ENCODE measurements around the gene CMSS1.

Gene CMSS1

GRCh38 chr3:100120012-100120411 is 302.4 kb downstream of the CMSS1 start:
- no peak for DNase-seq

GRCh38 chr3:100120693-100121092 is 303.0 kb downstream of the CMSS1 start:
- DNase-seq, result no peak

GRCh38 chr3:100122321-100122720 is 304.7 kb downstream of the CMSS1 start:
- DNase-seq, result no peak

- no peak for DNase-seq
These were observed 305.4 kb downstream of the CMSS1 start for GRCh38 chr3:100123112-100123511.

GRCh38 chr3:100124201-100124761 is 306.6 kb downstream of the CMSS1 start:
- no peak for DNase-seq

- DNase-seq, result no peak
These were observed 307.7 kb downstream of the CMSS1 start for GRCh38 chr3:100125161-100125938.

- no peak for DNase-seq
These were observed 310.1 kb downstream of the CMSS1 start for GRCh38 chr3:100127792-100128191.

- no peak for DNase-seq
These were observed 310.9 kb downstream of the CMSS1 start for GRCh38 chr3:100128565-100128964.

GRCh38 chr3:100129941-100130340 is 312.3 kb downstream of the CMSS1 start:
- DNase-seq, result no peak

GRCh38 chr3:100131241-100131640 is 313.6 kb downstream of the CMSS1 start:
- DNase-seq, result no peak

GRCh38 chr3:100136921-100137320 is 319.3 kb downstream of the CMSS1 start:
- DNase-seq, result no peak

GRCh38 chr3:100140976-100141375 is 323.3 kb downstream of the CMSS1 start:
- no peak for DNase-seq

- DNase-seq, result no peak
These were observed 323.9 kb downstream of the CMSS1 start for GRCh38 chr3:100141586-100141985.

- DNase-seq, result no peak
These were observed 326.7 kb downstream of the CMSS1 start for GRCh38 chr3:100144255-100144866.

- DNase-seq, result no peak
These were observed 331.5 kb downstream of the CMSS1 start for GRCh38 chr3:100149130-100149529.

GRCh38 chr3:100149713-100150415 is 332.2 kb downstream of the CMSS1 start:
- no peak for DNase-seq

- DNase-seq, result no peak
These were observed 332.8 kb downstream of the CMSS1 start for GRCh38 chr3:100150473-100150872.

GRCh38 chr3:100151024-100151707 is 333.5 kb downstream of the CMSS1 start:
- no peak for DNase-seq

- DNase-seq, result no peak
These were observed 336.5 kb downstream of the CMSS1 start for GRCh38 chr3:100154171-100154570.

- DNase-seq, result no peak
These were observed 337.5 kb downstream of the CMSS1 start for GRCh38 chr3:100155128-100155527.

- DNase-seq, result no peak
These were observed 337.9 kb downstream of the CMSS1 start for GRCh38 chr3:100155590-100155989.

- DNase-seq, result no peak
These were observed 340.0 kb downstream of the CMSS1 start for GRCh38 chr3:100157685-100158084.

GRCh38 chr3:100158918-100159330 is 341.3 kb downstream of the CMSS1 start:
- no peak for DNase-seq
